Uterus (tissue), 4 donors: ENCODE results near the gene SLC22A4. TPM values are rescaled to one million over a fixed set of nuclear protein-coding genes. Genes with fewer than 3 reads are reported as not detected.

Experiments
- DNase-seq, 2 donors: peaks; one replicate each; pipeline ENCODE4 v3.0.0-alpha.2; 2019 to 2020
- H3K27ac ChIP-seq, 2 donors: fragments of 200-600 bp; sonication (generic); 1 replicate in 1 of 2; 2 replicates in 1 of 2; pipeline ENCODE4 v1.5.1; 2016 to 2018
- H3K27me3 ChIP-seq, 2 donors: fragments of 200-600 bp; sonication (generic); one replicate each; pipeline ENCODE4 v1.5.1; 2018 to 2019; ENCODE audit warnings: control low read depth in 1 of 2
- H3K36me3 ChIP-seq, 2 donors: fragments of 200-600 bp; sonication (generic); one replicate each; pipeline ENCODE4 v1.5.1; 2019; ENCODE audit warnings: control low read depth in 1 of 2
- H3K4me1 ChIP-seq, 2 donors: fragments of 200-600 bp; sonication (generic); one replicate each; pipeline ENCODE4 v1.5.1; 2018 to 2019; ENCODE audit warnings: control low read depth in 1 of 2
- H3K4me3 ChIP-seq, 2 donors: fragments of 200-600 bp; sonication (generic); 1 replicate in 1 of 2; 2 replicates in 1 of 2; pipeline ENCODE4 v1.5.1; 2018 to 2019; ENCODE audit warnings: mild to moderate bottlenecking in 1 of 2
- H3K9me3 ChIP-seq, 2 donors: fragments of 200-600 bp; sonication (generic); one replicate each; pipeline ENCODE4 v1.5.1; 2019; ENCODE audit warnings: control low read depth in 1 of 2
- POLR2A ChIP-seq, 2 donors: fragments of 450-650 bp; IDR thresholded peaks; one replicate each; pipeline ENCODE4 v1.6.1; 2016; ENCODE audit warnings: antibody characterized with exemption in 2 of 2, mild to moderate bottlenecking in 1 of 2, moderate library complexity in 1 of 2
- intact Hi-C: fragments of 100-400 bp; cut with DNase I; formaldehyde crosslinking; loops from one replicate; pipeline ENCODE4 v1.15.1; 2023; ENCODE audit warnings: low total_unique reads
- total RNA-seq, 4 donors: library from RNA; depleted of rRNA in 3 of 4; stranded (reverse); fragments of >200 nt in 3 of 4; gene quantifications; one replicate each; pipeline versions ENCODE4 v1.1.0 to v1.2.4, GENCODE V29; 2014 to 2023
- TF ChIP-seq, protein P1 (sequence below), 4 experiments: fragments of 200-600 bp in 2 of 4; fragments of 450-650 bp in 2 of 4; sonication (generic) in 2 of 4; IDR thresholded peaks; one replicate each; pipeline ENCODE4 v1.5.1; 2016 to 2019; ENCODE audit warnings: antibody characterized with exemption in 4 of 4, mild to moderate bottlenecking in 2 of 4, moderate library complexity in 1 of 4
- donor health status: DM: yes; HTN: yes; CAD: no.

The SLC22A4 gene
- total RNA-seq, 4 donors from 2014 or later = 0.26 to 4.5 (median 2.3) TPM

DNA sequence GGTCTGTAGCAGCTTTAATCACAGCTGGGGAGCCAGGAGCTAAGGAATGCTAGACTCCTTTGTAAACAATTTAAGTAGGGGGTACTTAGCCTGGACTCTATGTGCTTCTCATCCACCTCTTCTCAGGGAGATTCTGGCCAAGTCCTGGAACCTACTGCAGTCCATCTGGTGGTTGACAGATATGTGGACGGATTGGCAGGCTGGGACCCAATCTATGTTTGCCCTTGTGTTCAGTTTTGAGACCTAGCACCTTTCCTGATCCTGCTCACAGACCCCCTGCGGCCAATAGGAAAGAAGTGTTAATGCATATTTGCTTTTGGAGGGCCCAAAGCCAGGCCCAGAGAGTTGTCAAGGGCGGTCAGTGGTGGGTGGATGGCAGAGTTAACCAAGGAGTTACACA lies 81.8 kb downstream of the SLC22A4 start:
- H3K4me1 ChIP-seq = no peaks in the 10 kb centered on the region
- H3K36me3 ChIP-seq = no peaks in the 10 kb centered on the region
- TF ChIP-seq, protein P1, sequence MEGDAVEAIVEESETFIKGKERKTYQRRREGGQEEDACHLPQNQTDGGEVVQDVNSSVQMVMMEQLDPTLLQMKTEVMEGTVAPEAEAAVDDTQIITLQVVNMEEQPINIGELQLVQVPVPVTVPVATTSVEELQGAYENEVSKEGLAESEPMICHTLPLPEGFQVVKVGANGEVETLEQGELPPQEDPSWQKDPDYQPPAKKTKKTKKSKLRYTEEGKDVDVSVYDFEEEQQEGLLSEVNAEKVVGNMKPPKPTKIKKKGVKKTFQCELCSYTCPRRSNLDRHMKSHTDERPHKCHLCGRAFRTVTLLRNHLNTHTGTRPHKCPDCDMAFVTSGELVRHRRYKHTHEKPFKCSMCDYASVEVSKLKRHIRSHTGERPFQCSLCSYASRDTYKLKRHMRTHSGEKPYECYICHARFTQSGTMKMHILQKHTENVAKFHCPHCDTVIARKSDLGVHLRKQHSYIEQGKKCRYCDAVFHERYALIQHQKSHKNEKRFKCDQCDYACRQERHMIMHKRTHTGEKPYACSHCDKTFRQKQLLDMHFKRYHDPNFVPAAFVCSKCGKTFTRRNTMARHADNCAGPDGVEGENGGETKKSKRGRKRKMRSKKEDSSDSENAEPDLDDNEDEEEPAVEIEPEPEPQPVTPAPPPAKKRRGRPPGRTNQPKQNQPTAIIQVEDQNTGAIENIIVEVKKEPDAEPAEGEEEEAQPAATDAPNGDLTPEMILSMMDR (IDR thresholded peaks at IDR 0.05) = no peak
- no peak for TF ChIP-seq POLR2A (IDR thresholded peaks at IDR 0.05)
- H3K27ac ChIP-seq = no peak overlapping the region
- intact Hi-C loops = no loop called here
- H3K27me3 ChIP-seq = no peaks in the 10 kb centered on the region
- no peak for DNase-seq
- H3K4me3 ChIP-seq = no peak overlapping the region
- no peaks in the 10 kb centered on the region for H3K9me3 ChIP-seq

- Histone ChIP-seq H3K27me3 (no peaks in the 10 kb centered on the region), H3K4me3 (no peak overlapping the region), H3K9me3 (no peaks in the 10 kb centered on the region), H3K4me1 (no peaks in the 10 kb centered on the region), H3K27ac (peak overlapping the region in 1 of 2 donors; percentile 35), H3K36me3 (no peaks in the 10 kb centered on the region)
- TF ChIP-seq, protein P1 (IDR thresholded peaks at IDR 0.05) = no peak
- intact Hi-C loops = no loop called here
- DNase-seq = peak in 1 of 2 donors; percentile 45
Measured at GRCh38 chr5:132376694-132377641, 82.8 kb downstream of the SLC22A4 start.

GRCh38 chr5:132377738-132378137 lies 83.5 kb downstream of the SLC22A4 start:
- Histone ChIP-seq H3K36me3 (no peaks in the 10 kb centered on the region), H3K27me3 (no peaks in the 10 kb centered on the region), H3K4me3 (no peak overlapping the region), H3K27ac (no peak overlapping the region), H3K4me1 (no peaks in the 10 kb centered on the region), H3K9me3 (no peaks in the 10 kb centered on the region)
- intact Hi-C loops = no loop called here
- TF ChIP-seq, protein P1 (IDR thresholded peaks at IDR 0.05) = no peak
- no peak for TF ChIP-seq POLR2A (IDR thresholded peaks at IDR 0.05)
- DNase-seq = no peak

DNA sequence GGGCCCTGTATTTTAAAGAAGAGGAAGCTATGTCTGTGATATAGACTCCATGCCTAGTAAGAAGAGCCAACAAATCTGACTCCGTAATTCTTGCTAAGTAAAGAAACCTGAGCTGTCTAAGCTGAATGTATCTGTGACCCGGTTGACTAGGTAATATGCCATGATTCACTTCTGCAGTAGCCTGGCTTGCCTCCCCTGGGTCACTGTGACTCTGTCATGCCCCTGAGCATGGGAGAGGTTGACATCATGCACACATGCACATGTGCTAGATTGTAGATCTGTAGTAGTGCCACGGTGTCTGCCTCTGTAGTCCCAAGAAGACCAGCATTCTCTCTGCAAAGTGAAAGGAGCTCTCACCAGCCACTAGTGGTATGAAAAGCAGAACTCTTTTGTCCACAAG lies 84.4 kb downstream of the SLC22A4 start:
- Histone ChIP-seq H3K4me1 (no peaks in the 10 kb centered on the region), H3K36me3 (no peaks in the 10 kb centered on the region), H3K27me3 (no peaks in the 10 kb centered on the region), H3K27ac (no peak overlapping the region), H3K9me3 (no peaks in the 10 kb centered on the region), H3K4me3 (no peak overlapping the region)
- intact Hi-C loops = no loop called here
- TF ChIP-seq POLR2A (IDR thresholded peaks at IDR 0.05) = no peak
- TF ChIP-seq, protein P1 (IDR thresholded peaks at IDR 0.05) = no peak
- no peak for DNase-seq

GRCh38 chr5:132380047-132380446 lies 85.9 kb downstream of the SLC22A4 start:
- Histone ChIP-seq H3K9me3 (no peaks in the 10 kb centered on the region), H3K4me1 (no peaks in the 10 kb centered on the region), H3K27ac (no peak overlapping the region), H3K36me3 (no peaks in the 10 kb centered on the region), H3K4me3 (no peak overlapping the region), H3K27me3 (no peaks in the 10 kb centered on the region)
- TF ChIP-seq POLR2A (IDR thresholded peaks at IDR 0.05) = no peak
- TF ChIP-seq, protein P1 (IDR thresholded peaks at IDR 0.05) = no peak
- no peak for DNase-seq
- intact Hi-C loops = no loop called here
